HEK293 (cell line): ENCODE data around the gene RFTN2.
"Not testable (repeated sequence)": the region's sequence is repeated elsewhere in the genome, so short reads cannot be mapped to it uniquely, and the experiment has no call there.

Source experiments
- CTCF ChIA-PET: fragments of 350-600 bp; formaldehyde crosslinking; extraction: SDS; loops from one replicate; lab custom pipeline; 2021; ENCODE audit warnings: antibody characterized with exemption; lab: Yijun Ruan, JAX
- POLR2A ChIA-PET: fragments of 300-600 bp; formaldehyde crosslinking; extraction: SDS; loops from one replicate; lab custom pipeline; 2020; ENCODE audit warnings: antibody characterized with exemption, inconsistent platforms; lab: Yijun Ruan, JAX
- H3K27ac ChIP-seq: fragments of 200-500 bp; sonication (Bioruptor generic); 2 replicates; pipeline ENCODE4 v1.5.1; 2014; ENCODE audit warnings: low read depth, low read length, control low read depth, inconsistent platforms; ENCODE audit errors: extremely low read depth
- H3K36me3 ChIP-seq, 2 experiments: fragments of 200-500 bp in 1 of 2; sonication (Bioruptor generic) in 1 of 2; 1 replicate in 1 of 2; 2 replicates in 1 of 2; pipeline ENCODE4 v1.5.1; 2014 to 2017; ENCODE audit warnings: inconsistent platforms in 2 of 2, low read length in 2 of 2; ENCODE audit not compliant: control insufficient read depth in 2 of 2, insufficient read depth in 1 of 2
- H3K4me1 ChIP-seq: fragments of 200-500 bp; sonication (Bioruptor generic); 2 replicates; pipeline ENCODE4 v1.5.1; 2014; ENCODE audit warnings: mild to moderate bottlenecking, low read length, inconsistent platforms; ENCODE audit not compliant: control insufficient read depth, insufficient read depth
- H3K4me3 ChIP-seq: 2 replicates; pipeline ENCODE4 v1.5.1; 2011; ENCODE audit warnings: low read depth, mild to moderate bottlenecking, control low read depth, low read length, moderate library complexity
- H3K9me3 ChIP-seq: fragments of 200-500 bp; sonication (Bioruptor generic); 2 replicates; pipeline ENCODE4 v1.5.1; 2014; ENCODE audit warnings: low read depth, low read length, inconsistent platforms; ENCODE audit not compliant: control insufficient read depth, insufficient read depth
- ZBTB8A ChIP-seq: fragments of 450-650 bp; formaldehyde crosslinking; IDR thresholded peaks from 2 replicates; pipeline ENCODE4 v1.5.1; 2016; ENCODE audit warnings: missing biosample characterization, missing genetic modification characterization
- ZNF140 ChIP-seq: fragments of 450-650 bp; formaldehyde crosslinking; IDR thresholded peaks from 2 replicates; pipeline ENCODE4 v1.5.1; 2016; ENCODE audit warnings: missing biosample characterization, missing genetic modification characterization
- ZNF394 ChIP-seq: fragments of 450-650 bp; formaldehyde crosslinking; IDR thresholded peaks from 2 replicates; pipeline ENCODE4 v1.5.1; 2016; ENCODE audit warnings: missing biosample characterization, missing genetic modification characterization, mild to moderate bottlenecking, moderate library complexity, borderline replicate concordance
- ZNF426 ChIP-seq: fragments of 450-650 bp; formaldehyde crosslinking; IDR thresholded peaks from 2 replicates; pipeline ENCODE4 v1.5.1; 2017; ENCODE audit warnings: missing biosample characterization, missing genetic modification characterization, mild to moderate bottlenecking, inconsistent platforms, moderate library complexity
- ZNF518A ChIP-seq: fragments of 450-650 bp; formaldehyde crosslinking; conservative IDR thresholded peaks from 2 replicates; pipeline ENCODE4 v1.5.1; 2016; ENCODE audit warnings: low read depth, missing biosample characterization, missing genetic modification characterization
- ZNF555 ChIP-seq: fragments of 450-650 bp; formaldehyde crosslinking; conservative IDR thresholded peaks from 2 replicates; pipeline ENCODE4 v1.5.1; 2017; ENCODE audit warnings: missing biosample characterization, mild to moderate bottlenecking, missing genetic modification characterization, inconsistent platforms
- ZNF558 ChIP-seq: fragments of 450-650 bp; formaldehyde crosslinking; IDR thresholded peaks from 2 replicates; pipeline ENCODE4 v1.5.1; 2016; ENCODE audit warnings: missing biosample characterization, missing genetic modification characterization
- ZNF623 ChIP-seq: fragments of 450-650 bp; formaldehyde crosslinking; IDR thresholded peaks from 2 replicates; pipeline ENCODE4 v1.5.1; 2016; ENCODE audit warnings: missing biosample characterization, missing genetic modification characterization
- ZXDB ChIP-seq: fragments of 450-650 bp; formaldehyde crosslinking; IDR thresholded peaks from 2 replicates; pipeline ENCODE4 v1.5.1; 2016; ENCODE audit warnings: missing biosample characterization, missing genetic modification characterization
- TF ChIP-seq, protein P1 (sequence below): fragments of 450-650 bp; formaldehyde crosslinking; conservative IDR thresholded peaks from 2 replicates; pipeline ENCODE4 v1.5.1; 2016; ENCODE audit warnings: low read depth, missing biosample characterization, missing genetic modification characterization

The RFTN2 gene

GRCh38 chr2:197696571-197696970 is 21.2 kb upstream of the RFTN2 start:
- H3K9me3 ChIP-seq, H3K27ac ChIP-seq, H3K4me1 ChIP-seq, POLR2A ChIA-PET, CTCF ChIA-PET, H3K4me3 ChIP-seq, H3K36me3 ChIP-seq: not testable (repeated sequence)

GRCh38 chr2:197695971-197696370 is 20.6 kb upstream of the RFTN2 start:
- H3K9me3 ChIP-seq, POLR2A ChIA-PET, H3K36me3 ChIP-seq, H3K4me1 ChIP-seq, H3K27ac ChIP-seq, H3K4me3 ChIP-seq: not testable (repeated sequence)
- CTCF ChIA-PET = interaction anchor here (0.7 kb wide), 1 partner anchor 63 kb away, joined by 4 read pairs; no protein-coding TSS in a partner anchor

- CTCF ChIA-PET = interaction anchor here (0.7 kb wide), 1 partner anchor 63 kb away, joined by 4 read pairs; no protein-coding TSS in a partner anchor
- H3K4me1 ChIP-seq, H3K9me3 ChIP-seq: not testable (repeated sequence)
- TF ChIP-seq ZNF394 (tag by site-specific recombination) (peak; percentile 74), ZNF426 (tag by site-specific recombination) (peak; percentile 57), ZNF518A (tag by site-specific recombination) (peak; percentile 66; the same call in 1 of the 2 replicates), ZNF558 (tag by site-specific recombination) (0 out of 2 replicates have a peak, but pooled peaks have one; percentile 41), ZNF140 (tag by site-specific recombination) (peak; percentile 66), ZNF555 (tag by site-specific recombination) (peak; percentile 61), ZXDB (tag by site-specific recombination) (0 out of 2 replicates have a peak, but pooled peaks have one; percentile 35), ZBTB8A (tag by site-specific recombination) (0 out of 2 replicates have a peak, but pooled peaks have one; percentile 34), ZNF623 (tag by site-specific recombination) (peak; percentile 38; the same call in 1 of the 2 replicates)
- TF ChIP-seq, protein P1, sequence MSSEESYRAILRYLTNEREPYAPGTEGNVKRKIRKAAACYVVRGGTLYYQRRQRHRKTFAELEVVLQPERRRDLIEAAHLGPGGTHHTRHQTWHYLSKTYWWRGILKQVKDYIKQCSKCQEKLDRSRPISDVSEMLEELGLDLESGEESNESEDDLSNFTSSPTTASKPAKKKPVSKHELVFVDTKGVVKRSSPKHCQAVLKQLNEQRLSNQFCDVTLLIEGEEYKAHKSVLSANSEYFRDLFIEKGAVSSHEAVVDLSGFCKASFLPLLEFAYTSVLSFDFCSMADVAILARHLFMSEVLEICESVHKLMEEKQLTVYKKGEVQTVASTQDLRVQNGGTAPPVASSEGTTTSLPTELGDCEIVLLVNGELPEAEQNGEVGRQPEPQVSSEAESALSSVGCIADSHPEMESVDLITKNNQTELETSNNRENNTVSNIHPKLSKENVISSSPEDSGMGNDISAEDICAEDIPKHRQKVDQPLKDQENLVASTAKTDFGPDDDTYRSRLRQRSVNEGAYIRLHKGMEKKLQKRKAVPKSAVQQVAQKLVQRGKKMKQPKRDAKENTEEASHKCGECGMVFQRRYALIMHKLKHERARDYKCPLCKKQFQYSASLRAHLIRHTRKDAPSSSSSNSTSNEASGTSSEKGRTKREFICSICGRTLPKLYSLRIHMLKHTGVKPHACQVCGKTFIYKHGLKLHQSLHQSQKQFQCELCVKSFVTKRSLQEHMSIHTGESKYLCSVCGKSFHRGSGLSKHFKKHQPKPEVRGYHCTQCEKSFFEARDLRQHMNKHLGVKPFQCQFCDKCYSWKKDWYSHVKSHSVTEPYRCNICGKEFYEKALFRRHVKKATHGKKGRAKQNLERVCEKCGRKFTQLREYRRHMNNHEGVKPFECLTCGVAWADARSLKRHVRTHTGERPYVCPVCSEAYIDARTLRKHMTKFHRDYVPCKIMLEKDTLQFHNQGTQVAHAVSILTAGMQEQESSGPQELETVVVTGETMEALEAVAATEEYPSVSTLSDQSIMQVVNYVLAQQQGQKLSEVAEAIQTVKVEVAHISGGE (tag by site-specific recombination) = peak; percentile 63; the same call in 1 of the 2 replicates
- TF ChIP-seq, all 188 proteins: peak for 10; not testable (repeated sequence) for 178
- H3K4me3 ChIP-seq, H3K36me3 ChIP-seq, H3K27ac ChIP-seq, POLR2A ChIA-PET: not testable (repeated sequence)
Observed at GRCh38 chr2:197695206-197695605, 19.8 kb upstream of the RFTN2 start.
